OCI-M1 (cell line): ENCODE measurements around the gene SLC6A12.
A peak's percentile ranks its signal among the peaks of the same experiment; 100 is the strongest.

Experiments used
- DNase-seq: peaks from one replicate; lab custom pipeline; 2025; lab: John Stamatoyannopoulos, UW

SLC6A12 gene

DNA sequence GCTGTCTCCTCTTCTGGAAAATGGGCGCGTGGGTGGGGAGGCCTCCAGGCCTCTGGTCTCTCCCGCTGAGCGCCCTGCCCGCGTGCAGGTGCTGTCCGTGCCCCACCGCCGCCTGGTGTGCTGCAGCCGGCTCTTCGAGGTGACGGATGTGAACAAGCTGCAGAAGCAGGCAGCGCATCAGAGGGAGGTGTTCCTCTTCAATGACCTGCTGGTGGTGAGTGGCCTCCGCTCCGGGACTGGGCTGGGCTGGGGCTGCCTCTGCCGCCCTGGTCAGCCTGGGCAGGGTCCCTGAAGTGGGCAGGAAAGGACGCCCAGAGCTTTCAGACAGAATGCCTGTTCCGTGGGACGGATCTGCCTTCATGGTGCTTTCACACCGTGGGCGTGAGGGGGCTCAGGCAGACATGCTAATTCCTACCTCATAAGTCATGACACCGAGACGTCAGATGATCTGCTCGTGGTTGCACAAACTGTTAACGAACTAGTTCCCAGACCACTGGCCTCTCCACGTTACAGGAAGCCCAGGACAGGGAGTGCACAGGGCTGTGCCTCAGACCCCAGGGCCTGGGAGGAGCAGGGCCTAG, 50.5 kb downstream of the SLC6A12 start:
- DNase-seq = no peak

DNA sequence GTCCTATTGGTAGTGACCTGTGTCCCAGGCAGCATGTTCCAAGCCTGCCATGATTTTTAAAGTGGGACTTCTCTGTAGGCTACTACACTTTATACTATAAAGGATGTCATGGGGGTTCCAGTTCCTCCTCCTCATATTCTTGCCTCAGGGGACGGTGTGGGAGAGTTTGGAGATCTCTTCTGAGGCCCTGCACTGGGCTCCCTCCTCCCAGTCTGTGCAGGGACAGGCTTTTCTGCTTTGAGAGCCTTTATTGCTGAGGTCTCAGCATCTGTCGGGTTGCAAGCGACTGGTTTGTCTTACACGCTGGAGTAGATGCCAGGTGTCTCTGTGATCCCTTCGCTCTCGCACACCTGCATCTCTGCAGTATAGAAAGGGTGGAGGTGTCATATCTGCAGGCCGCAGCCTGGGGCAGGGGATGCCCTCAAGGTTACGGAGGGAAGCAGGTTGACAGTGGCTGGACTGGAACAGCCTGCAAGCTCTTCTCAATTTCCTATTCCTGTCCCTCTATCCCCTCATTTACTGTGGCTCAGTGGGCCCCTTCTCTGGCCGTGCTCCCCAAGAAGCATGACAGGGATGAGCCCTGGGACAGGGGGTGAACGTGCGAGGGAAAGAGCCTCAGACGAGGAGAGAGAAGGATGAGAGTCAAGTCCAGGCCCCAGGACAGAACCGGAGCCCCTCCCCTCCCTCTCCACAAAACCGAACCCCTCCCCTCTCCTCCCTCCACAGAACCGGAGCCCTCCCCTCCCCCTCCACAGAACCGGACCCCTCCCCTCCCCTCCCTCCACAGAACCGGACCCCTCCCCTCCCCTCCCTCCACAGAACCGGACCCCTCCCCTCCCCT, 51.3 kb downstream of the SLC6A12 start:
- DNase-seq = no peak

DNA sequence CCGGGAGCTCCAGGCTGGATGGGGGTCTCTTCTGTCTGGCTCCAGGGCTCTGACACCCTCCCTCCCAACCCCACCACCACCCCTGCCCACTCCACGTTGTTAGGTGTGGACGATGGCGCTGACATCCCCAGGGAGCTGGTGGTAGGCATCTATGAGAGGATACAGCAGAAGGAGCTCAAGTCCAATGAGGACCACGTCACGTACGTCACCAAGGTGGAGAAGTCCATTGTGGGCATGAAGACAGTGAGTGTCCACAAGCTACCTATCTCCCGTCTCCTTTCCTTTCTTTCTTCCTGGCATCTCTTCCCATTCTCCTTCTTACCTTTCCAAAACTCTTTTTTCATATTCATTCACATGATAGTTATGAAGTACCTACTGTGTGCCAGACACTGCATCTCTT, 52.1 kb downstream of the SLC6A12 start:
- DNase-seq = no peak

DNA sequence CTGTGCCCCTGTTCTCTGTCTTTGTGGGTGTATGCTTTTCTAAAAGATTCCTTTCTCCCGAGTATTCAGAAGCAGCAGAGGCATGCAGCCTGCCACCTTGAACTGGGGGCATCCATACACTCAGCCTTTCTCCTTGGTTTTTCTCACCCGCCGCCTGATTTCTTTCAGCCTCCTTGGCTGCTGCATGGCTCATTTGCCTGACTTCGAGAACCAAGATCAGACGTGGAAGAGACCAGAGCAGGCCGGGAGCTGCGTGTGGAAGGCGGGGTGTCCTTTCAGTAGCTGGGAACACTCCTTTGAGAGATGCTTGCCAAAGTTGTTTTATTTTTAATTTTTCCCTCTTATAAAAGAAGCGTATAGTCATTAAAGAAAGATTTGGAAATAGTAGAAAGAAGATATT, 53.1 kb downstream of the SLC6A12 start:
- DNase-seq = no peak

DNA sequence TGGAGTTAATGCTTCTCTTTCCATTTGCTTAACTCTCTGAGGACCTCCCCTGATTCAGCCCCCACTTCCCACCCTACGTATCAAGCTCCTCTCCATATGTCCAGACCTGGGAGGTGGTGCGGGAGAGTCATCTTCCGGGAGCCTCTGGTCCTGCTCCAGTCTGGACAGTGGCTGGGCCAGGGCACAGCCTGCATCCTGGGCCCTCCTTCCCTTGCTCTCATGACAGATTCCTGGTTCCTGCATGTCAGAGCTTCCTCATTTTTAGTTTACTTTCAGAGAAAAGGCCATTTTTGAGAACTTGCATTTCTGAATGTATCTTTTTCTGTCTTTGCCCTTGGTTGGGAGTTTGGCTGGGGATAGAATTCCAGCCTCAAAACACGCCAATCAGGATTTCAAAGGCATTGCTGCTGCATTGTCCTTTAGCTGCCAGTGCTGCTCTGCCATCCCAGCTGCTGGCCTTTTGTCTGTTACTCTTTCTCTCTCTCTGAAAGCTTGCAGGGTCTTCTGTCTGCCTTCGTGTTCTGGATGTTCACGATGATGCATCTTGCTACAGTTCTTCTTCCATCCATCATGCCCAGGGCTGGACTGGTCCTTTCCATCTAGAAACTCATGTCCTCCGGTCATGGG, 54.7 kb downstream of the SLC6A12 start:
- DNase-seq = no peak

DNA sequence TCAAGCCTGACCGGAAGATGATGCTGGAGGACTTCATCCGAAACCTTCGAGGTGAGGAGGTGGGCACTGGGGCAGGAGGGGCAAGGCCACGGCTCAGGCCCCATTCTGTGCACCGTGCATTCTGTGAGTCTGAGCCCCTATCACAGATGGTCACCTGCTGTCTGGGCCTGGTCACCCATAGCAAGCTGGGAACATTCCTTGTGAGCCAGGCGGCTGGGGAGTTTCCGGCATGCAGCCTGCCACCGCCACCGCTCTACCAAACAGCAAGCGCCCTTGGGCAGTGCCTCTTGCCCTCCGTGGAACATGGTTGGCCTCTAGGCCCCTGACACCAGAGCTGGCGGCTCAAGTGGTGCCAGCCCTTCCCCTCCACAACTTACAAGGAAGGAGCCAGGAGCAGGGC, 56.3 kb downstream of the SLC6A12 start:
- DNase-seq = no peak

DNA sequence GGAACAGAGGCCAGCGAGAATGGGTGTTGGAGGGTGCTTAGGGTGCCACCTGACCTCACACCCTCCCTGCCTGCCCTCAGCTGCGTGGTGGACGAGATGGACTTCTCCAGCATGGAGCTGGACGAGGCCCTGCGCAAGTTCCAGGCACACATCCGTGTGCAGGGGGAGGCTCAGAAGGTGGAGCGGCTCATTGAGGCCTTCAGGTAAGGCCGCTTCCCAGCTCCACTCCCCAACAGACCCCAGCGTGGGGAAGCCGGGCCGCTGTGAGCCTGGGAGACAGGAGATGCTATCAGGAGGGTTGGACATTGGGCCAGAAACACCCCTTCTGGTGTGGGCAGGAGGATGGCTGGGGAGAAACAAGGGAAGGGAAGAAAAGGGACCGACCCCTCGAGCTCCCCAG, 57.0 kb downstream of the SLC6A12 start:
- DNase-seq = no peak

DNA sequence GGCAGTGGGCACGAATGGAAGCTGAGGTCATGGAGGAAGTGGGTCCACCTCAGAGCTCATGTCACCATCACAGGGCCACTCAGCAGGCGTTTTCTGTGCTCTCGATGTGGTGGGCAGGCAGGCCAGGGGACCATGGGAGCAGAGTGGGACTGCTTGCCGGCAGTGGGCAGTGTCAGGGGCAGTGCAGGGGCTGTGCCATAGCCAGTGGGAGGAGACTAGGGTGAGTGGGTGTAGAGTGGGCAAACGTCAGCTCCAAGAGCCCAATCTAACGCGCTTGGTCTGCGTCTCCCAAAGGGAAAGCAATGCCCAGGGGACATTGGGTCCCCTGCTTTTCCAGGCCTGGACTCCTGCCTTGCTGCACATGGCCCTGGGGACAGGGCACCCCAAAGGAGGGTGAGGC, 58.3 kb downstream of the SLC6A12 start:
- DNase-seq = no peak

DNA sequence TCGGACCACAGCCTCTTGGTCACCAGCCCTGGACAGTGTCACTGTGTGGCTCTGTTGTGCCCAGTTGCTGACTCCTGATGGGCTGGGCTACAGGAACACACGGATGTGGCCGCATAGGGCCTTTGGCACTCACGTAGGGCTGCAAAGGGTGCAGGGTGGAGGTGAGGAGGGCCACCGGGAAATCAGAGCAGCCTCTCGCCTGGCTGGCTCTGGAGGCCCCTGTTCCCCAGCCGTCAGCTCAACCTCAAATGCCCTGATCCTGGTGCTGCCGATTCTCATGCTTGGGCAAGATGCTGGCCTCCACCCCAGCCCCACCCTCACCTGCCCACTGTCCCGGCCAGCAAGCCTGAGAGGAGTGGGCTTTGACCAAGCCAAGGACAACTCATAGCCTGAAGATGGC, 59.0 kb downstream of the SLC6A12 start:
- DNase-seq = no peak

DNA sequence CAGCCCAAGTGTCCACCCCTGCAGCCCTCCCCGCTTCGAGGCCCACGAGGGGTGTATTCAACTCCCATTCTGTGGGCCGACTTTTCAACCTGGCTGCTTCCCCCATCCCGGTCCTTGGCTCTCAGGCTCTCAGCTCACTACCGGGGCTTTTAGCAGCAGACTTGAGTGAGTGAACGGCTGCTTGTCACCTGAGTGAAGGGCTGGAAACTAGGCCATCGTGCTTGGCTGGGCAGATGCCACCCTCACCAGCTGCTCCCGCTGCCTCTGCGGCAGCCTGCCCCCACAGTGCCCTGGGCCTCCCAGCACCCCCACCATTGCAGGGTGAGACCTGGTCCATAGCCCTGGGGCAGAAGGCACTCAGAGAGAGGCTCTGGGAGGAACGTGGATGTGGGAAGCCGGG, 59.9 kb downstream of the SLC6A12 start:
- DNase-seq = no peak

DNA sequence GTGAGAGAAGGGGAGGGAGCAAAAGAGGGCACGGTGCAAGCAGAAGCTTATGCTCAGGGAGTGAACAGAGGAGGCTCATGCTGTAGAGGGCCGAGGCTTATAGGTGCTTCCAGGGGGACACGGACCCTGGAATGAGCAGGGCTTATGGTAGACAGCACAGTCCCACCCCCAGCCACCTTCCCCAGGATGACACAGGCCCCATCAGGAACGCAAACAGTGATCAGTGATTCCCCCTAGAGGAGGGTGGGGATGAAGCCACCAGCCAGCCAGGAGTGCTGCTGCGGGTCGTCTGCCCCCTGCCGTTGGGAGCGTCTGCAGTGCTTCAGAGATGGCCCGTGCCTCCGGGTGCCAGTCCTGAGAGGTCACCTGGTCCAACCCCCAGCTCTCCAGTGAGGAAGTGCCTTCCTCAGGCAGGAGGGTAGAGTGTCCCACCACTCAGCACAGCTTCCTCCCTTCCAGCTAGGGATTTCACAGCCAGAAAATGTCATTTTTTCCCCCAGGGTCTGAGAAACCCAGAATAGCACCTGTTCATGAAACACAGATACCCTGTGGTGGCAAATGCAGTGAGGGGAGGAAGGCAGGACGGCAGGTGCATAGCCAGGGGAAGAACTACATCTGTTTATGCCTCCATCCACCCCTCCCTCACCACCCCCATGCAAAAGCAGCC, 60.7 kb downstream of the SLC6A12 start:
- peak; percentile 84 for DNase-seq

DNA sequence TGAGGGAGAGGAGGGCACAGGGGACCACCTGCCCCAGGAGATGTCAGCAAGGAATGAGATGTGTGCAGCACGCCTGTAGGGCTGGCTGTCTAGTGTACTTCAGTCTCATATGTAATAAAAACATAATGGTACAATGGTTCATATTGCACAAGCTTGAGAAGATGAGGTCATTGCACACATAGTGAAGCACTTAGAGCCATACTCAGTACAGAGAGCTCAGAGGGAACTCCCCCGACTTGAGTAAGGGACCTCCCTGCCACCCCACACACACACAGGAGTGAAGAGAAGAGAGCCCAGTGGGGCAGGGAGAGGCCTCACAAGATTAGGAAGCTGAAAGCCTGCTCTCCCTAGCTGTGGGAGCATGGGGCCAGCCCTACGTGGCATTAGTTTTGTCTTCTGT, 61.5 kb downstream of the SLC6A12 start:
- no peak for DNase-seq

DNA sequence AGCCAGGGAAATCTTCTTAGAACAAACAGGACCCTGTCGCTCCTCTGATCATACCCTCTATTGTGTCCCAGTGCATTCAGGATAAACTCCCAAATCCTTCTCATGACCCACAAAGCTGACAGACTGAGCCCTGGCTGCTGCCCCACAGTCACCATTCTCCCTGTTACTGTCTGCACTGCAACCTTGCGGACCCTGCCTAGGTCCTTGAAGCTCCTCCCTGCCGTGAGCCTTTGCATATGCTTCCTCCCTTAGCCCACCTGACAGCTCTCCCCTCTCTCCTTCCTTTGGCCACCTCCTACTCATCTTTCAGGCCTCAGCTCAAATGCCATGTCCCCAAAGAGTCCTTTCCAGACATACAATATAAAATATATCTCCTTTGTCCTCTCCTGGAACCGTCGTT, 62.4 kb downstream of the SLC6A12 start:
- no peak for DNase-seq

DNA sequence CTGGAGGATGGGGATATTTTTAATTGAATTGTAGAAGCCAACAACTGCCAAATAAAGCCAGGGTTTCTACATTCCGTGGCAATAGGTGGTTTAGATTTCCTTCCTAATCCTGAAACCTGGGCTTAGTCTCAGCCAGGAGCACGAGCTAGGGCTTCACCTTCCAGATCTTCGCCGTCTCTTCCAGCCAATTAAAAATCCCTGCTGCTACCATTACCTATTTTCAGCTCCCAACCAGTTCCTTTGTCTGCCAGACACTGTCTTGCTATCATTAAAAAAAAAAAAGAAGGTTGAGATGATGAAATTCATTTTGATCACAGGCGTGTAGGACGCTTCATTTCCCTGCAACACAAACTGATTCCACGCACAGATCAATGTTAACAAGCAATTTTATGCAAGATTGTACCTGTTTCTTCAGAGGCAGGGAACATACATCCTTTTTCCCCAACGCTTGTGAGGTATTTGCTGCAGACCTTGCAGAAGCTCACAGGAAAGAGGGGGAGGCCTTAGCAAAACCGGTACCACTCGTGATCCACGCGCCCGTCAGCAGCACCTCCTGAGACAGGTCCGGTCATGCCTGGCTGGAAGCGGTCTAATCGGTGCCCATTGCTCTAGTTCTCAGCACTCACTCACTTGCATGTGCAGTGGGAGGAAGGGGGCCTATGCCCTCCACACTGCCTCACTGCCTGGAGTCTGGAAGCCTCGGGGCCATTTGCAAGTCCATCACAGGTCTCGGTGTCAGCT, 65.1 kb downstream of the SLC6A12 start:
- DNase-seq = no peak

DNA sequence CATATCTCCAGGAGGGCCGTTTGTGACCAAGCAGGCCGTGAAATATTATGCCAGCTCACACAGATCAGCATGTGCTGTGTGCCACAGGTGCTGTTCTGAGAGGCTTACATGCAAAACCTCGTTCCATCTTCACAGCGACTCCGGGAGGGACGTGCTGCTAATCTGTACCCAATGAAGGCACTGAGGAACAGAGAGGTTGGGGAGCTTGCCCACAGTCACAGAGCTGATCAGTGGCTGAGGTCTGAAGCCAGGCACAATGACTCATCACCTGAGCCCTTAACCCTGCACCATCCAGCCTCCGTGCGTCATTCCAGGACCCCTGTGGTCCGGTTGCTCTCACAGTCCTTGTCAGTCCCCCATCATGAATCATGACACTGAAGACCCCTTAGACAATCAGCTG, 66.7 kb downstream of the SLC6A12 start:
- no peak for DNase-seq

DNA sequence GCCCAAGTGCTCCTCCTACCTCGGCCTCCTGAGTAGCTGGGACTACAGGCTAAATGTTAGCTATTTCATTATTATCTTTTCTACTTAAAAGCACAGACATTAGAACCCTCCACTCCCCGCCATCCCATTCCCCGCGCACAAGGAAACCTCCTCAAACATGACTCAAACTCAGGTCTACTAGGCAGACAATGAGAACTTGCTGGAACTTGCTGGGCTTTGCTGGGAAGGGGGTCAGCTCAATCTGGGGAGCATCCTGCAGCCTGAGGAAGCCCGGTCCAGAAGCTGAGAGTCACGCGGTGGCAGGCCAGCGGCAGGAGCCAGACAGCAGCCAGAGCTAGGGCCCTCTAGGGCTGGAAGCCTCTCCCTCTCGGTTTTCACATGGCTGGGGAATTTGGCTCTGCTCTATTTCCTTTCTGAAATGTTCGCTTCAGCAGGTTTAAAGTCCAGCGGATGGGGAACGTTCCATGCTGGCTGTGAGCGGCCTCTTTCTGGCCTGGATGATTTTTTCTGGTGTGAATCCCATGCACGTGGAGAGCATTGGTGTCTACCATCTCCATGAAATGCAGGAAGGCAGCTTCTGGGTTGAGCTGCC, 68.5 kb downstream of the SLC6A12 start:
- no peak for DNase-seq

DNA sequence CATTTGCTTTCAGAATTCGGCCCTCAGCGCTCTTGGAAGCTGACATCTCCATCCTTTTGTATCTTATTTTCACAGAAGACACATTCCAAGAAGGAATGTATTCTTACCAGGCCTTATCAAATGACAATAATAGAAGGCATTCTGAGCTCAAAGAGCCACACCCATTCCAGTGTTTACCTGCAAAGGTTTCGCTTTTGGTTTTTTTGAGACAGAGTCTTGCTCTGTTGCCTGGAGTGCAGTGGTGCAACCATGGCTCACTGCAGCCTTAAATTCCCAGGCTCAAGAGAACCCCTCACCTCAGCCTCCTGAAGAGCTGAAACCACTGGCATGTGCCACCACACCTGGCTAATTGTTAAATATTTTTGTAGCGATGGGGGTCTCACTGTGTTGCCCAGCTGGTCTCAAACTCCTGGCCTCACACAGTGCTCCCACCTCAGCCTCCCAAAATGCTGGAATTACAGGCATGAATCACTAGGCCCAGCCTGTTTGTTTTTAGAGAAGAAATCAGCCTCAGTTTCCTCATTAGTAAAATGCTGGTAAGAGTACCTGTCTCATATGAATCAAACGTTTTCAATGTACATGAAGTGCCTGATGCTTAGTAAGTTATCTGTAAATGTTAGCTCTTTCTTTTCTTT, 69.2 kb downstream of the SLC6A12 start:
- DNase-seq = no peak

DNA sequence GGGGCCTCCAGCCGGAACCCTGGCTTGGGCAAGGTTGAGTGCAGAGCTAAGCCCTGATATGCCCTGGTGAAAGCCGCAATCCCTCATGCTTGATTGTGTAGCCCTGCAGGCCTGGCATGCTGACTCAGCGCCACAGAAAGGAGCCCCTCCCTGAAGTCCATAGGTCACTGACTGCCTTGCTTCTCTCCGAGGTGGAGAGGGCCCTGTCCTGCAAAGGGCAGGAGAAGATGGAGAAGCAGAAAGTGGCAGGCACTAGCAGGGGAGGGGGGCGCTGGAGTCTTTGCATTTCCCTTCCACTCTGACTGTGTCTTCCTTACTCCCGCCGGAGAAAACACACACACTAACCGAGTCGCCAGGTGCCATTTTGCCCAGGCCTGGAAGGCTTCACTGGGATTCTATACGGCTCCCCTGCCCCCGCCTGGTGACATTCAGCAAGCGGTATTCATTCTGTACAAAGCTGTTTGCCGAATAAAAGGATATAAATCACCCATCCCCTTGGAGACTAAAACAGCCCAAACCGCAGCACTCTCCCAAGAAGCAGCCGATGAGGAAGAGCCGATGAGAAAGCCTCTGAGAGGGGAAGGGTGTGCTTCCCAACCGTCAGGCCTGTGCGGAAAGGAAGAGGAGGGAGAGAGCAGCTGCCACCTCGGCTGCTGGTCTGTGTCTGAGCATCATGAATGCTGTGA, 69.8 kb downstream of the SLC6A12 start:
- DNase-seq = peak; percentile 32

DNA sequence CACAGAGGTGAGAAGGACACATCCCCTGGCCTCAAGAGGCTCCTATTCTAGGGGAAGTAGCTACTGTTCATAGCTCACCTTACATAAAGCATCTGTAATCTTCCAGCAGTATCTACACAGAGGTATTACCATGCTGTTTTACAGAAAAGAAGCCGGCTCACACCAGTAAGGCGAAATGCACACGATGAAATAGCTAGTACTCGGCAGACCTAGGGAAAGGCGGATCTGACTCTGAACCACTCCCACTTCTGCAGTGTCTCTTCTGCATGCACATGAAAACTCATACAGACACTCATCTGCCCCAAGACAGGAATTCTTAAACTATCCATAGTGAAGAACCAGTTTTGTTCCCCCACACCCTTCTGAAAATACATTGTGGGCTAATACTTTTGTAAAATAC, 73.8 kb downstream of the SLC6A12 start:
- no peak for DNase-seq
